WTC11 (cell line): Measurements from ENCODE around the gene NDUFA11. TPM values are rescaled to one million over a fixed set of nuclear protein-coding genes. Genes with fewer than 3 reads are reported as not detected.

Experiments
- ATAC-seq: fragments of 200-7000 bp; cut with Tn5 transposase; 2 replicates; pipeline ENCODE4 v1.10.0; 2021; ENCODE audit warnings: mild to moderate bottlenecking, moderate library complexity
- CTCF ChIA-PET: fragments of 300-600 bp; sonication (Branson Sonifier 250); formaldehyde crosslinking; loops from one replicate; lab custom pipeline; 2021; ENCODE audit warnings: antibody characterized with exemption; lab: Charles Lee
- POLR2A ChIA-PET: fragments of 350-600 bp; sonication (Branson Sonifier 250); formaldehyde crosslinking; loops from one replicate; lab custom pipeline; 2021; ENCODE audit warnings: antibody characterized with exemption; lab: Charles Lee
- DNase-seq: peaks from one replicate; pipeline ENCODE4 v3.0.0; 2021; ENCODE audit warnings: low spot score
- H3K27ac Mint-ChIP-seq: 2 replicates; pipeline ENCODE4 v1.8.0; 2021; ENCODE audit warnings: mixed read lengths
- H3K27me3 Mint-ChIP-seq: 2 replicates; pipeline ENCODE4 v1.8.0; 2021; ENCODE audit warnings: low read depth, mild to moderate bottlenecking, moderate library complexity, mixed read lengths
- H3K36me3 Mint-ChIP-seq: 2 replicates; pipeline ENCODE4 v1.8.0; 2021; ENCODE audit warnings: mixed read lengths
- H3K4me1 Mint-ChIP-seq: 2 replicates; pipeline ENCODE4 v1.8.0; 2022; ENCODE audit warnings: mixed read lengths
- H3K4me3 Mint-ChIP-seq: 2 replicates; pipeline ENCODE4 v1.8.0; 2021; ENCODE audit warnings: mild to moderate bottlenecking, moderate library complexity, mixed read lengths
- H3K9me3 Mint-ChIP-seq: 2 replicates; pipeline ENCODE4 v1.8.0; 2021; ENCODE audit warnings: mixed read lengths
- CREB1 ChIP-seq: sonication (generic); formaldehyde crosslinking; IDR thresholded peaks from 2 replicates; pipeline ENCODE4 v1.8.0; 2023; ENCODE audit warnings: mild to moderate bottlenecking, missing genetic modification reagents
- E2F4 ChIP-seq: sonication (generic); formaldehyde crosslinking; IDR thresholded peaks from 2 replicates; pipeline ENCODE4 v1.8.1; 2022; ENCODE audit warnings: low read depth, mild to moderate bottlenecking, moderate library complexity, missing genetic modification reagents, borderline replicate concordance
- EMX1 ChIP-seq: fragments of 250-450 bp; sonication (Bioruptor Pico); IDR thresholded peaks from 2 replicates; pipeline ENCODE4 v1.8.0; 2021; ENCODE audit warnings: mild to moderate bottlenecking
- FOXK1 ChIP-seq: sonication (generic); formaldehyde crosslinking; IDR thresholded peaks from 2 replicates; pipeline ENCODE4 v1.8.0; 2022; ENCODE audit warnings: mild to moderate bottlenecking, moderate library complexity, missing genetic modification reagents
- FOXP1 ChIP-seq: sonication (generic); formaldehyde crosslinking; IDR thresholded peaks from 2 replicates; pipeline ENCODE4 v1.8.0; 2022; ENCODE audit warnings: missing genetic modification reagents, mild to moderate bottlenecking, moderate library complexity, borderline replicate concordance
- GABPB1 ChIP-seq: sonication (generic); formaldehyde crosslinking; IDR thresholded peaks from 2 replicates; pipeline ENCODE4 v1.8.1; 2023; ENCODE audit warnings: mild to moderate bottlenecking, missing genetic modification reagents
- HMGA2 ChIP-seq: fragments of 250-450 bp; sonication (Bioruptor Pico); IDR thresholded peaks from 2 replicates; pipeline ENCODE4 v1.4.0; 2021; ENCODE audit warnings: mild to moderate bottlenecking, moderate library complexity
- HMGXB4 ChIP-seq: sonication (generic); formaldehyde crosslinking; IDR thresholded peaks from 2 replicates; pipeline ENCODE4 v1.8.1; 2023; ENCODE audit warnings: mild to moderate bottlenecking, moderate library complexity, missing genetic modification reagents
- IRF2 ChIP-seq: sonication (generic); formaldehyde crosslinking; IDR thresholded peaks from 2 replicates; pipeline ENCODE4 v1.8.0; 2022; ENCODE audit warnings: low read depth, missing genetic modification reagents, borderline replicate concordance
- JUN ChIP-seq: sonication (generic); formaldehyde crosslinking; IDR thresholded peaks from 2 replicates; pipeline ENCODE4 v1.8.0; 2023; ENCODE audit warnings: mild to moderate bottlenecking, missing genetic modification reagents
- MXD4 ChIP-seq: fragments of 250-450 bp; sonication (Bioruptor Pico); IDR thresholded peaks from 2 replicates; pipeline ENCODE4 v1.8.0; 2021; ENCODE audit warnings: mild to moderate bottlenecking, moderate library complexity, borderline replicate concordance
- MYBL2 ChIP-seq: sonication (generic); formaldehyde crosslinking; IDR thresholded peaks from 2 replicates; pipeline ENCODE4 v1.8.1; 2023; ENCODE audit warnings: mild to moderate bottlenecking, moderate library complexity, missing genetic modification reagents
- NFATC4 ChIP-seq: fragments of 250-450 bp; sonication (Bioruptor Pico); IDR thresholded peaks from 2 replicates; pipeline ENCODE4 v1.9.0; 2021; ENCODE audit warnings: mild to moderate bottlenecking
- NR1H2 ChIP-seq: sonication (generic); formaldehyde crosslinking; IDR thresholded peaks from 2 replicates; pipeline ENCODE4 v1.9.0; 2021; ENCODE audit warnings: mild to moderate bottlenecking, moderate library complexity, missing genetic modification reagents
- PRRX2 ChIP-seq: fragments of 250-450 bp; sonication (Bioruptor Pico); IDR thresholded peaks from 2 replicates; pipeline ENCODE4 v1.8.0; 2021; ENCODE audit warnings: mild to moderate bottlenecking
- RELA ChIP-seq: sonication (generic); formaldehyde crosslinking; IDR thresholded peaks from 2 replicates; pipeline ENCODE4 v1.8.1; 2022; ENCODE audit warnings: missing genetic modification reagents, mild to moderate bottlenecking, borderline replicate concordance
- SMAD3 ChIP-seq: sonication (generic); formaldehyde crosslinking; IDR thresholded peaks from 2 replicates; pipeline ENCODE4 v1.8.0; 2022; ENCODE audit warnings: missing genetic modification reagents, mild to moderate bottlenecking, borderline replicate concordance
- SP1 ChIP-seq: sonication (generic); formaldehyde crosslinking; conservative IDR thresholded peaks from 2 replicates; pipeline ENCODE4 v1.8.1; 2022; ENCODE audit warnings: missing genetic modification reagents
- ZNF121 ChIP-seq: sonication (generic); formaldehyde crosslinking; IDR thresholded peaks from 2 replicates; pipeline ENCODE4 v1.8.0; 2023; ENCODE audit warnings: missing genetic modification reagents
- ZNF232 ChIP-seq: sonication (generic); formaldehyde crosslinking; IDR thresholded peaks from 2 replicates; pipeline ENCODE4 v1.8.0; 2022; ENCODE audit warnings: mild to moderate bottlenecking, missing genetic modification reagents
- ZNF263 ChIP-seq: sonication (generic); formaldehyde crosslinking; IDR thresholded peaks from 2 replicates; pipeline ENCODE4 v1.8.1; 2022; ENCODE audit warnings: low read depth, mild to moderate bottlenecking, moderate library complexity, missing genetic modification reagents
- ZNF396 ChIP-seq: fragments of 250-450 bp; sonication (Bioruptor Pico); IDR thresholded peaks from 2 replicates; pipeline ENCODE4 v1.8.0; 2021; ENCODE audit warnings: mild to moderate bottlenecking, moderate library complexity, borderline replicate concordance
- ZNF416 ChIP-seq: fragments of 250-450 bp; sonication (Bioruptor Pico); IDR thresholded peaks from 2 replicates; pipeline ENCODE4 v1.9.0; 2021; ENCODE audit warnings: mild to moderate bottlenecking, inconsistent platforms
- ZNF512 ChIP-seq: sonication (generic); formaldehyde crosslinking; IDR thresholded peaks from 2 replicates; pipeline ENCODE4 v1.8.1; 2022; ENCODE audit warnings: missing genetic modification reagents, borderline replicate concordance
- total RNA-seq: library from RNA; stranded (reverse); gene quantifications from 3 replicates; pipeline ENCODE4 v1.2.3, GENCODE V29; 2021
- TF ChIP-seq, protein P1 (sequence below): sonication (generic); formaldehyde crosslinking; IDR thresholded peaks from 2 replicates; pipeline ENCODE4 v1.8.1; 2022; ENCODE audit warnings: mild to moderate bottlenecking, moderate library complexity, missing genetic modification reagents
- TF ChIP-seq, protein P2 (sequence below): fragments of 250-450 bp; sonication (Bioruptor Pico); IDR thresholded peaks from 2 replicates; pipeline ENCODE4 v2.1.2; 2022; ENCODE audit warnings: mild to moderate bottlenecking, moderate library complexity
- TF ChIP-seq, protein P3 (sequence below): fragments of 200-600 bp; IDR thresholded peaks from 2 replicates; pipeline ENCODE4 v1.8.0; 2022; ENCODE audit warnings: antibody characterized with exemption
- TF ChIP-seq, protein P4 (sequence below): sonication (generic); formaldehyde crosslinking; IDR thresholded peaks from 2 replicates; pipeline ENCODE4 v1.8.1; 2023; ENCODE audit warnings: mild to moderate bottlenecking, missing genetic modification reagents

The NDUFA11 gene
- total RNA-seq, 1 experiment from 2014 or later, result 261 TPM

- Mint-ChIP-seq H3K36me3 (no peaks in the 10 kb centered on the region; the same call in 1 of the 2 replicates), H3K27me3 (peaks cover 25% of the 10 kb centered on the region), H3K4me3 (no peak overlapping the region), H3K9me3 (no peaks in the 10 kb centered on the region), H3K4me1 (0 out of 2 replicates have a peak, but pooled peaks cover 3% of the 10 kb centered on the region), H3K27ac (no peak overlapping the region)
- ChIA-PET POLR2A (no interaction called here), CTCF (interaction anchor here (1.7 to 4.5 kb wide), 2 partner anchors 86 to 88 kb away, joined by 5 to 66 read pairs; partner anchors contain the start of gene NRTN)
- DNase-seq (peak; percentile 53), ATAC-seq (peak; percentile 48)
- TF ChIP-seq ZNF121 (CRISPR knock-in tag) (no peak), CREB1 (CRISPR knock-in tag) (no peak), ZNF416 (CRISPR knock-in tag) (no peak), ZNF512 (CRISPR knock-in tag) (no peak), ZNF396 (CRISPR knock-in tag) (no peak), FOXK1 (CRISPR knock-in tag) (no peak), GABPB1 (CRISPR knock-in tag) (peak; percentile 64; the same call in 1 of the 2 replicates), FOXP1 (CRISPR knock-in tag) (peak; percentile 30; the same call in 1 of the 2 replicates), SMAD3 (no peak), SP1 (CRISPR knock-in tag) (0 out of 2 replicates have a peak, but pooled peaks have one; percentile 22), MYBL2 (CRISPR knock-in tag) (peak; percentile 19; the same call in 1 of the 2 replicates), ZNF263 (peak; percentile 67; the same call in 1 of the 2 replicates), IRF2 (CRISPR knock-in tag) (no peak), EMX1 (CRISPR knock-in tag) (no peak), HMGA2 (CRISPR knock-in tag) (no peak), HMGXB4 (CRISPR knock-in tag) (no peak), MXD4 (CRISPR knock-in tag) (no peak), PRRX2 (CRISPR knock-in tag) (no peak), RELA (CRISPR knock-in tag) (no peak), JUN (CRISPR knock-in tag) (0 out of 2 replicates have a peak, but pooled peaks have one; percentile 19), NR1H2 (CRISPR knock-in tag) (no peak), E2F4 (no peak), ZNF232 (CRISPR knock-in tag) (no peak), NFATC4 (CRISPR knock-in tag) (no peak)
- TF ChIP-seq, protein P1, sequence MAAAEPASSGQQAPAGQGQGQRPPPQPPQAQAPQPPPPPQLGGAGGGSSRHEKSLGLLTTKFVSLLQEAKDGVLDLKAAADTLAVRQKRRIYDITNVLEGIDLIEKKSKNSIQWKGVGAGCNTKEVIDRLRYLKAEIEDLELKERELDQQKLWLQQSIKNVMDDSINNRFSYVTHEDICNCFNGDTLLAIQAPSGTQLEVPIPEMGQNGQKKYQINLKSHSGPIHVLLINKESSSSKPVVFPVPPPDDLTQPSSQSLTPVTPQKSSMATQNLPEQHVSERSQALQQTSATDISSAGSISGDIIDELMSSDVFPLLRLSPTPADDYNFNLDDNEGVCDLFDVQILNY (CRISPR knock-in tag), result 0 out of 2 replicates have a peak, but pooled peaks have one; percentile 16
- TF ChIP-seq, protein P2, sequence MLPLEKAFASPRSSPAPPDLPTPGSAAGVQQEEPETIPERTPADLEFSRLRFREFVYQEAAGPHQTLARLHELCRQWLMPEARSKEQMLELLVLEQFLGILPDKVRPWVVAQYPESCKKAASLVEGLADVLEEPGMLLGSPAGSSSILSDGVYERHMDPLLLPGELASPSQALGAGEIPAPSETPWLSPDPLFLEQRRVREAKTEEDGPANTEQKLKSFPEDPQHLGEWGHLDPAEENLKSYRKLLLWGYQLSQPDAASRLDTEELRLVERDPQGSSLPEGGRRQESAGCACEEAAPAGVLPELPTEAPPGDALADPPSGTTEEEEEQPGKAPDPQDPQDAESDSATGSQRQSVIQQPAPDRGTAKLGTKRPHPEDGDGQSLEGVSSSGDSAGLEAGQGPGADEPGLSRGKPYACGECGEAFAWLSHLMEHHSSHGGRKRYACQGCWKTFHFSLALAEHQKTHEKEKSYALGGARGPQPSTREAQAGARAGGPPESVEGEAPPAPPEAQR, result 0 out of 2 replicates have a peak, but pooled peaks have one; percentile 24
- TF ChIP-seq, protein P3, sequence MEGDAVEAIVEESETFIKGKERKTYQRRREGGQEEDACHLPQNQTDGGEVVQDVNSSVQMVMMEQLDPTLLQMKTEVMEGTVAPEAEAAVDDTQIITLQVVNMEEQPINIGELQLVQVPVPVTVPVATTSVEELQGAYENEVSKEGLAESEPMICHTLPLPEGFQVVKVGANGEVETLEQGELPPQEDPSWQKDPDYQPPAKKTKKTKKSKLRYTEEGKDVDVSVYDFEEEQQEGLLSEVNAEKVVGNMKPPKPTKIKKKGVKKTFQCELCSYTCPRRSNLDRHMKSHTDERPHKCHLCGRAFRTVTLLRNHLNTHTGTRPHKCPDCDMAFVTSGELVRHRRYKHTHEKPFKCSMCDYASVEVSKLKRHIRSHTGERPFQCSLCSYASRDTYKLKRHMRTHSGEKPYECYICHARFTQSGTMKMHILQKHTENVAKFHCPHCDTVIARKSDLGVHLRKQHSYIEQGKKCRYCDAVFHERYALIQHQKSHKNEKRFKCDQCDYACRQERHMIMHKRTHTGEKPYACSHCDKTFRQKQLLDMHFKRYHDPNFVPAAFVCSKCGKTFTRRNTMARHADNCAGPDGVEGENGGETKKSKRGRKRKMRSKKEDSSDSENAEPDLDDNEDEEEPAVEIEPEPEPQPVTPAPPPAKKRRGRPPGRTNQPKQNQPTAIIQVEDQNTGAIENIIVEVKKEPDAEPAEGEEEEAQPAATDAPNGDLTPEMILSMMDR, result peak; percentile 41
- TF ChIP-seq, protein P4, sequence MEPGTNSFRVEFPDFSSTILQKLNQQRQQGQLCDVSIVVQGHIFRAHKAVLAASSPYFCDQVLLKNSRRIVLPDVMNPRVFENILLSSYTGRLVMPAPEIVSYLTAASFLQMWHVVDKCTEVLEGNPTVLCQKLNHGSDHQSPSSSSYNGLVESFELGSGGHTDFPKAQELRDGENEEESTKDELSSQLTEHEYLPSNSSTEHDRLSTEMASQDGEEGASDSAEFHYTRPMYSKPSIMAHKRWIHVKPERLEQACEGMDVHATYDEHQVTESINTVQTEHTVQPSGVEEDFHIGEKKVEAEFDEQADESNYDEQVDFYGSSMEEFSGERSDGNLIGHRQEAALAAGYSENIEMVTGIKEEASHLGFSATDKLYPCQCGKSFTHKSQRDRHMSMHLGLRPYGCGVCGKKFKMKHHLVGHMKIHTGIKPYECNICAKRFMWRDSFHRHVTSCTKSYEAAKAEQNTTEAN (CRISPR knock-in tag), result peak; percentile 52; the same call in 1 of the 2 replicates
These were observed 11.4 kb downstream of the NDUFA11 start for GRCh38 chr19:5891938-5892771.
